ENCODE measurements around the gene RFX4. TPM values are rescaled to one million over a fixed set of nuclear protein-coding genes. Genes with fewer than 3 reads are reported as not detected.

RFX4 gene
- total RNA-seq, 1 donor from 2014 or later: not detected

DNA sequence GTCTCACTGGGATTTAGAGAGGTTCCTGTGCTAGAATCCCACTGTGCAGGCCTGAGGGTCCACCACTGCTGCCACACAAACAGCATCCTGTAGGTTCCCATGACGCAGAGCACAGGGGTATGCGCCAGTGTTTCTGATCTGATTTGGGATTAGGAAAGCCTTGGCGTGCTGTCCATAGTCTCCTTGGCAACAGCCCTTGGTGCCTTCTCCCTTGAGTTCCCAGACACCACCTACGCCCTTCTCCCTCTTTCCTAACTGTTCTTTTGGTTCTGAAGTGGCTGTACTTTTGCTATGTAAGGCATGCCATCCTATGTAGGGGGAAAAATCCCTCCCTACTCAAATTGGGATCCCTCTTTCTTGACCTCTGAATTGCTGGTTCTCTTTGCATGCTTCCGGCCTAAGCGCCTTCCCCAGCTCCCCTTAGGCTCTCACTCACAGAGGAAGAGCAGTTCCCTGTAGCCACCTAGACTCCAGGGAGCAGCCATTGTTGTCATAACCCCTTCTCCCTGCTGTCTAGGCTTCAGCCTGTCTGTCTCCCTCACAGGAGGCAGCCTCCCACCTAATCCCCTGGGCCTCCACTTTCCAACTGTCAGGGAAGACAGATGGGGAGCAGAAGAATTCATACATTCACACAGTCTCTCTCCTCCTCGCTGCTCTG, 176.9 kb downstream of the RFX4 start:
- H3K9me3 Mint-ChIP-seq: no peaks in the 10 kb centered on the region
- peak overlapping the region; percentile 77 for H3K27ac Mint-ChIP-seq
- peaks cover 11% of the 10 kb centered on the region for H3K4me1 Mint-ChIP-seq (ENCODE audit: low read depth)
- peak overlapping the region; percentile 61 for H3K4me3 Mint-ChIP-seq
- no peak for DNase-seq (ENCODE audit: low spot score)
- H3K36me3 Mint-ChIP-seq (ENCODE audit: low read depth): peaks cover 2% of the 10 kb centered on the region
- no peaks in the 10 kb centered on the region for H3K27me3 Mint-ChIP-seq (ENCODE audit: insufficient read depth)
- intact Hi-C loops (cut with micrococcal nuclease): no loop called here

DNA sequence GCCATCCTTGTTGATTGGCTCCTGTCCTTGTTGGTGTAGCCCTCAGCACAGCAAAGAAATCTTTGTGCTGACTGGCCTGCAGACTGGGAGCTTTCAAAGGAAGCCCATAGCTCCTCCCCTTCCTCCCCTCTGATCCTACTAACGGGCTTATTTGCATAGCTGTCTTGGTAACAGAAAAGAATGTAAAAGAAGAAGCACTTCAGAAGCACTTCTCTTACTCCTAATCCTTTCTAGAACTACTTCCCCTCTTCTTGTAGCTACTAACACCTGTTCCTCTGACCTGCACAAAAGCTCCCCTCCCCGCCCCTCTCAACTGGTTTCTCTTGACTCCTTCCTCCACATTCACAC, 177.4 kb downstream of the RFX4 start:
- H3K4me1 Mint-ChIP-seq (ENCODE audit: low read depth): peaks cover 11% of the 10 kb centered on the region
- no peaks in the 10 kb centered on the region for H3K9me3 Mint-ChIP-seq
- H3K36me3 Mint-ChIP-seq (ENCODE audit: low read depth): peaks cover 2% of the 10 kb centered on the region
- intact Hi-C loops (cut with micrococcal nuclease): no loop called here
- H3K4me3 Mint-ChIP-seq: peak overlapping the region; percentile 61
- no peaks in the 10 kb centered on the region for H3K27me3 Mint-ChIP-seq (ENCODE audit: insufficient read depth)
- H3K27ac Mint-ChIP-seq: peak overlapping the region; percentile 77
- DNase-seq (ENCODE audit: low spot score): peak; percentile 14

DNA sequence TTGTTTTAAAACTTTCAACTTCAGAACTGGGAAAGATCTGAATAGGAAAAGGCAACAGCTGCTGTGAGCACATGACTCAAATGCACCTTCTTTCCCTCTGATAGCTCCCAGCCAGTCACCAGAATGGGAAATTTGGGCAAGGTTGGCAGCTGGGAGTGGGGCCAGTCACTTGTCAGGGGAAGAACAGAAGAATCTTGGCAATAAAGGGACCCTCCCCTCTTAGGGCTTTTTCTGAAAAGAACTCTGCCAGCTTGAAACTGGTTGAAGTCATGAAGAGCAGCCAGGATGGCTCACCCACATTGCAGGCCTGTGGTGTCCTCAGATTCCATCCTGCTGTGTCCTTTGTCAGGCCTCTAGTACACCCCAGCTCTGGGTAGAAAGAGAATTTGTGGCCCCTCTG, 181.4 kb downstream of the RFX4 start:
- Mint-ChIP-seq H3K9me3 (no peaks in the 10 kb centered on the region), H3K27me3 (ENCODE audit: insufficient read depth) (no peaks in the 10 kb centered on the region), H3K4me1 (ENCODE audit: low read depth) (peaks cover 38% of the 10 kb centered on the region), H3K4me3 (no peak overlapping the region), H3K27ac (no peak overlapping the region), H3K36me3 (ENCODE audit: low read depth) (peaks cover 2% of the 10 kb centered on the region)
- DNase-seq (ENCODE audit: low spot score): no peak
- intact Hi-C loops (cut with micrococcal nuclease): no loop called here

DNA sequence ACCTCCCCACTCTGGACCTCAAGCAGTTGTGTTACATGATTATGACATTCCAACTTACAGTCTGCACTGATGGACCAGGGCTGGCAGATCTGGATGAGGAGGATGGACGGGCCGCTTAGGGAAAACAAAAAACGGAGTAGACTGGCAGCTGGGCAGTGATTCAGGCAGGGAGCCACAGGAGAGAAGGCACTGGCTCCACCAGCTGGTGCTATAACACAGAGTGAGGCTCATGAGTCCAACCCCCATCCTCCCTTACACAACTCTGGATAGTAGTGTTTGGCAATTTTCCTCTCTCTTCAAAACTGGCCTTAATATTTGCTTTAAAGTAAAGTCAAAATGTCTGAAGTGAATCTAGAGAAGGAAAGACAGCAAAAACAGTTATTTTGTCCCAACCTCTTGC, 181.9 kb downstream of the RFX4 start:
- intact Hi-C loops (cut with micrococcal nuclease): no loop called here
- Mint-ChIP-seq H3K27me3 (ENCODE audit: insufficient read depth) (no peaks in the 10 kb centered on the region), H3K27ac (no peak overlapping the region), H3K4me3 (no peak overlapping the region), H3K36me3 (ENCODE audit: low read depth) (peaks cover 2% of the 10 kb centered on the region), H3K4me1 (ENCODE audit: low read depth) (peaks cover 35% of the 10 kb centered on the region), H3K9me3 (no peaks in the 10 kb centered on the region)
- no peak for DNase-seq (ENCODE audit: low spot score)

DNA sequence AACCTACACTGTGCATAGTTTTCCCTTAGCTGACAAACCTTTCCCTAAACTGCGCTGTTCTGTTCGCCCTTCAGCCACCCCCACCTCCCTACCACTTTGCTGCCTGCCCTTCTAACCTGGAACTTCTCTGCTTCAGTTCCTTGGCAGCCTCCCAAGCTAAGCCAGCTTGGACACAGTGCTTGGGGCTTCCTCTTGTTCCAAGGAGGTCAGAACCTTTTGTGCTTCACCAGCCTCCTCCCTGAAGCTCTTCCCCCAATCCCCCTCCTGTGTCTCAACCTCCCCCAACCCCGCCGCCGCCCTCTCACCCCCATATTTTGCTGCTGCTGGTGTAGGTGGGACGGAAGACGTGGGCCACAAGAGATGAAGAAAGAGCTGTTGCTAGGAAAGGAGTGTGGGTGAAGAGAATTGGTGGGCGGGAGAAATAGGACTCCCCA, 183.6 kb downstream of the RFX4 start:
- intact Hi-C loops (cut with micrococcal nuclease): no loop called here
- H3K4me1 Mint-ChIP-seq (ENCODE audit: low read depth): peaks cover 26% of the 10 kb centered on the region
- H3K4me3 Mint-ChIP-seq: no peak overlapping the region
- H3K27ac Mint-ChIP-seq: peak overlapping the region; percentile 71
- no peaks in the 10 kb centered on the region for H3K27me3 Mint-ChIP-seq (ENCODE audit: insufficient read depth)
- no peaks in the 10 kb centered on the region for H3K36me3 Mint-ChIP-seq (ENCODE audit: low read depth)
- no peaks in the 10 kb centered on the region for H3K9me3 Mint-ChIP-seq
- no peak for DNase-seq (ENCODE audit: low spot score)

DNA sequence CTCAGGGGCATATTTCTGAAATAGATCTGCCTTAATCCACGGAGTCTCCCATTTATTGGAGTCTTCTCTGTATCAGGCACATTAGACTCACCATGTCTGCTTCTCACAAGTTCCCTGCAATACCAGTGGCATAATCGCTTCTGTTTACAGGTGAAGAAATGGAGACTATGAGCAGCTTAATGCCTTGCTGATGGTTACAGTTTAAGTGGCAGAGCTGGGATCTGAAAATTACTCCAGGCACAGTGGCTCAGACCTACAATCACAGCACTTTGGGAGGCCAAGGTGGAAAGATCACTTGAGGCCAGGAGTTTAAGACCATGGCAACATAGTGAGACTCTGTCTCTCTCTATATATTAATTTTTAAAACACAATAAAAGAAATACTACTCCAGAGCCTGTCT, 184.4 kb downstream of the RFX4 start:
- H3K4me3 Mint-ChIP-seq: peak overlapping the region; percentile 32
- peaks cover 26% of the 10 kb centered on the region for H3K4me1 Mint-ChIP-seq (ENCODE audit: low read depth)
- no peaks in the 10 kb centered on the region for H3K27me3 Mint-ChIP-seq (ENCODE audit: insufficient read depth)
- no peaks in the 10 kb centered on the region for H3K9me3 Mint-ChIP-seq
- intact Hi-C loops (cut with micrococcal nuclease): no loop called here
- no peak for DNase-seq (ENCODE audit: low spot score)
- H3K36me3 Mint-ChIP-seq (ENCODE audit: low read depth): no peaks in the 10 kb centered on the region
- H3K27ac Mint-ChIP-seq: peak overlapping the region; percentile 2

DNA sequence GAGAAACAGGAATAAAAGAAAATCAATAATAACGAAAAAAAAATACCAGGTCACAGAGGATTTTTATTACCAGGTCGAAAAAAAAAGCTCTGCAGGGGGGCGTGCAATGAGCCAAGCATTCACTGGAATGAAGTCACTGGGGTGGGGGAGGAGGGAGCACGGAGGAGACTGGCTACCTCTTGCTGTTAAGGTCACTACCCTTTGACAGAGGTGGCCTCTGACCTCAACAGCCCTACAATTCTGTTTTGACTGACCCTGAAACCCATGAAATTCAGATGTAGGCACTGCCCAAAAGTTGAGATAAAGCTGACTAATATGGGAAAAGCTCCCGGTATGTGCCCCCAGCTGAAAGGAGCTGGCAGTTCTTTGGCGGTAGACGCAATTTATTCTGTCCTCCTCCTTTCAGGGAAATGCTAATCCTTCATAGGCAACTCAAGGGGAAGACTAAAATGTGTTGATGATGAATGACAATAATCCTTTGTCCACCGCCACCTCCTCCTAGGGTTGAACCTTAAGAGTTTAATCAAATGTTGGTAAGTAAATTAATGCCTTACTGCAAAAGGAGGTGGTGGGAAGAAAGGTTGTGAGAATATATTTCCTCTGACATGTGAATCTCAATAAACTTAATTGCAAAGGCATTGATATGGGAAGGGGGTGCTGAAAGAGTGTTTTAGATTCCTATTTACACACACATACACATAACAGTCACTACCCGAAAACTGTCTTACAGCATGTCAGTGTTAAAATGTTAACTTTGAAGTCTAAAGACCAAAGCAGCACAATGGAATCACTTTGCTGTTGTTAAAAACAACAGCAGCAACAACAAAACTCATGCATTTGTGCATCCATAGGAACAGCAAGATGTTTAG, 185.4 kb downstream of the RFX4 start:
- H3K9me3 Mint-ChIP-seq: no peaks in the 10 kb centered on the region
- no peak overlapping the region for H3K27ac Mint-ChIP-seq
- intact Hi-C loops (cut with micrococcal nuclease): no loop called here
- no peak for DNase-seq (ENCODE audit: low spot score)
- peaks cover 26% of the 10 kb centered on the region for H3K4me1 Mint-ChIP-seq (ENCODE audit: low read depth)
- H3K4me3 Mint-ChIP-seq: no peak overlapping the region
- no peaks in the 10 kb centered on the region for H3K36me3 Mint-ChIP-seq (ENCODE audit: low read depth)
- no peaks in the 10 kb centered on the region for H3K27me3 Mint-ChIP-seq (ENCODE audit: insufficient read depth)

DNA sequence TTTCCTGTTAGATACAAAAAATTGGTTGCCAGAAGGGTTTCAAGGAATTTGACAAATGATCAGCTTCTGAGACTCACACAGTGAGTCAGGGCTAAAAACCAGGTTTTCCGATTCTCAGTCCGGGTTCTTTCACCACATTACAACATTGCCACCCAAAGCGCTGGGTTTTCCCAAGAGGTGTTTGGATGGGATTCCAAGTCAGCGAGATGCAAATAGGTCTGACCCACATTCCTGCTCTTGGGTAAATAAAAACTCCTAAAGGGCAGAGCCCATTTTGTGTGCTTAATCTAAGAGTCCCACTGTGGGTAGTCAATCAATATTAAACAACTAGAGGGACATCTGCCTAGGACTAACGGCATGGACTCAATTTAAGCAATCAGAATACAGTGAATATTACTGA, 186.3 kb downstream of the RFX4 start:
- no peak overlapping the region for H3K27ac Mint-ChIP-seq
- no peak overlapping the region for H3K4me3 Mint-ChIP-seq
- peaks cover 2% of the 10 kb centered on the region for H3K36me3 Mint-ChIP-seq (ENCODE audit: low read depth)
- intact Hi-C loops (cut with micrococcal nuclease): no loop called here
- no peaks in the 10 kb centered on the region for H3K27me3 Mint-ChIP-seq (ENCODE audit: insufficient read depth)
- no peaks in the 10 kb centered on the region for H3K9me3 Mint-ChIP-seq
- H3K4me1 Mint-ChIP-seq (ENCODE audit: low read depth): peaks cover 33% of the 10 kb centered on the region
- DNase-seq (ENCODE audit: low spot score): no peak

DNA sequence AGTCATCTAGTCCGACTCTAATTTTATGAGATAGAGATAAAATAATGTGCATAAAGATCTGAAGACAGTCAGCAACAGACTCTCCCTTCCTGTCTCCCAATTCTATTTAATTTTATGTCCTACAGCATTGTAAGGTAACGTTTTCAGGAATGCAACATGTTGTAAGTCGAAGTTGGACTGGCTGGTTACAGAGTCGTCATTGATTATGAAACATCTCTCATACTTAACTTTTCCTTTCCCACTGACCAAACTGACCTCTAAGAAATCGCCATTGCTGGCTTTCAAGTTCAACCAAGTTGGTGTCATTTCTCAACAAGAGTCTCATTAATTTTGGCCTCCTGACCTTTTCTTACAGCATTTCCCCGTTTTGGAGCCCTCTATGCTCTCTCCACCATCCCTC, 186.7 kb downstream of the RFX4 start:
- no peak for DNase-seq (ENCODE audit: low spot score)
- H3K27ac Mint-ChIP-seq: no peak overlapping the region
- no peaks in the 10 kb centered on the region for H3K9me3 Mint-ChIP-seq
- peaks cover 36% of the 10 kb centered on the region for H3K4me1 Mint-ChIP-seq (ENCODE audit: low read depth)
- H3K36me3 Mint-ChIP-seq (ENCODE audit: low read depth): peaks cover 4% of the 10 kb centered on the region
- intact Hi-C loops (cut with micrococcal nuclease): no loop called here
- H3K4me3 Mint-ChIP-seq: no peak overlapping the region
- no peaks in the 10 kb centered on the region for H3K27me3 Mint-ChIP-seq (ENCODE audit: insufficient read depth)

DNA sequence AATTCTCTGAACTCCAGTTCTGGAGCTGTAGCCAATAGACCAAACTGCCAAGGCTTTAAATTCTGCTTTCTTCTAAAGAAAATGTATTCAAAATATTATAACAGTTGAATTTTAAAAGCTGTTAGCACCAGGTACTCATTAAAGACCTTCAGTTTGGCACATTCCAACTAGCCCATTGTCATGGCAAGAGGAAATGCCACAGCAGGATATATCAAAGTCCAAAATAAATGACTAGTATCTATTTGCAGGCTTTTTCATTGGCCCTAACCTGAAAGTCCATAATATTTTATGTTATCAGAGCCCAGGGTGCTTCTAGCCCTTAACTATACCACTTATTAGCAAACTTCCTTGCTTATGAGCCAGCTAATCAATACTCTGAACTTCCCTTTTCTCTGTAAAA, 188.6 kb downstream of the RFX4 start:
- peaks cover 48% of the 10 kb centered on the region for H3K4me1 Mint-ChIP-seq (ENCODE audit: low read depth)
- H3K27ac Mint-ChIP-seq: no peak overlapping the region
- peaks cover 11% of the 10 kb centered on the region for H3K36me3 Mint-ChIP-seq (ENCODE audit: low read depth)
- intact Hi-C loops (cut with micrococcal nuclease): loop anchor here (5.0 to 10.0 kb wide), 2 partner anchors 583 to 916 kb away; partner anchors contain the start of gene PWP1
- DNase-seq (ENCODE audit: low spot score): no peak
- no peak overlapping the region for H3K4me3 Mint-ChIP-seq
- H3K27me3 Mint-ChIP-seq (ENCODE audit: insufficient read depth): no peaks in the 10 kb centered on the region
- H3K9me3 Mint-ChIP-seq: no peaks in the 10 kb centered on the region

DNA sequence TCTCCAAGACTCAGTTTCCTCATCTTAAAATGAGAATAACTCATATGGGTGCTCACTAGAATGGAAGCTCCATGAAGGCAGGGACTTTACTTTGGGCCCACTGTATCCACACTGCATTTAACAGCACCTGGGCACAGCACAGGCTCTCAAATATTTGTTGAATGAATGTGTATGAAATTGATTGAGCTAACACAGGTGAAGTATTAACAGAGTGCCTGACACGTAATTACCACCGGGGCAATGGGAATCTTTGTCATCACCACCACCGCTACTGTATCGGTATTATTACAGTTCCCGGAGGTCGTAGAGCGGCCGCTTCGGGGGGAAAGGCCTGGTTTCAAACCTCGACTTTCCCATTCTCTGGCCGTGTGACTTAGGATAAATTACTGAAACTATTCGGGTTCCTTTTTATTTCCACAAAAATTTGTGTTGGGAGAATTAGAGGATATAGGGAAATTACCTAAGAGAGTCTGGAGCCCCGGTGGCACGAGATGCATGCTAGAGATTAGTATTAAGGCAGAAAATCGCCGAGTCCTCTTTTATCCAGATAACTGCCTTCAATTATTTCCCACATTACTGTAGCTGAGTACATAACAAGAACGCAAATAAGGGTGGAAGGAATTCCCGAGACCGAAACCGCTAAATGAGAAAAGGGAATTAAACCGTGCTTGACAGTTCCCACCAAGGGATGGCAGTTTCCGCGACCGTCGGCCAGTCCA, 190.6 kb downstream of the RFX4 start:
- Mint-ChIP-seq H3K36me3 (ENCODE audit: low read depth) (peaks cover 11% of the 10 kb centered on the region), H3K4me3 (peak overlapping the region; percentile 100), H3K27me3 (ENCODE audit: insufficient read depth) (no peaks in the 10 kb centered on the region), H3K4me1 (ENCODE audit: low read depth) (peaks cover 38% of the 10 kb centered on the region), H3K27ac (peak overlapping the region; percentile 98), H3K9me3 (no peaks in the 10 kb centered on the region)
- intact Hi-C loops (cut with micrococcal nuclease): loop anchor here (1.0 to 10.0 kb wide), 9 partner anchors 25 to 914 kb away; partner anchors contain the start of genes CRY1, POLR3B, PWP1 and TCP11L2
- no peak for DNase-seq (ENCODE audit: low spot score)

DNA sequence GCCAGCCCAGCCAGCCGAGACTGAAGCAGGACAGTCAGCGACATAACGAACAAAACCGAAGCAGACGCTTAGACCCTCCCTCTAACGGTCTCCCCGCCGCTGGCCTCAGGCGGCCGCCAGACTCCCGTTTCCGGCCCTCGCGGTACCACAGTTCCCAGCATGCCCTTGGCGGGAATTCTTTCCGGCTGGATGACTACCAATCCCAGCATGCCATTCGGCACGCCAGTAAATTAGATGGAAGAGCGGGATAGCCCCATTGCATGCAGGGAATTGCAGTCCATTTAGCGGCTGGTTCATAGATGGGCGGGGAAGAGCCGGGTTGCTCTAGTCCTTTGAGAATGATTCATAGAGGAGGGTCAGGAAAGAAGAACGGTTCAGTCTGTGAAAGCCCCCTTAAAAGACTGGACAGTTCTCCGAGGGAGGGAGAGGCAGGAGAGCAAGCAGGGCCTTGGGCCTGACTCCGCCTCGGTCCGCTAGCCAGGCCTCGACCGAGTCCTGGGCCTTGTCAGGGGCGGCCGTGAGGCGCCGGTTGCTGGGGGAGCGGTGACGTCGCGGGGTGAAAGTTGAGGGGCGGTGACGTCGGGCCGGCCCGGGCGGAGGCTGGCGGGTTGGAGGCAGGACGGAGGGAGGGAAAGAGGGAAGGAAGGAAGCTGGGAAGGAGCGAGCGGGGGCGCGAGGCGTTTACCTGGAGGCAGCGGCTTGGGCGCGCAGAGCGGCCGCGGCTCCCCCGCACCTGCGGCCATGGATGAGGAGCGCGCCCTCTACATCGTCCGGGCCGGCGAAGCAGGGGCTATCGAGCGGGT, 191.4 kb downstream of the RFX4 start, which contains the start of gene RIC8B:
RIC8B (plus strand) TSS at position 678 of the 803 bp plus-strand sequence; CDS start at position 742, 64 bp downstream.
- Mint-ChIP-seq H3K27ac (peak within 1 kb of the TSS; percentile 98), H3K9me3 (no peaks in the 10 kb centered on the region), H3K4me1 (ENCODE audit: low read depth) (peaks cover 37% of the 10 kb centered on the region), H3K27me3 (ENCODE audit: insufficient read depth) (no peaks in the 10 kb centered on the region), H3K36me3 (ENCODE audit: low read depth) (peaks cover 11% of the 10 kb centered on the region), H3K4me3 (peak within 1 kb of the TSS; percentile 100)
- intact Hi-C loops (cut with micrococcal nuclease): loop anchor here (1.0 to 10.0 kb wide), 9 partner anchors 26 to 913 kb away; partner anchors contain the start of genes CRY1, POLR3B, PWP1 and TCP11L2
- peak; percentile 77 for DNase-seq (ENCODE audit: low spot score)

All from activated T-helper 1 cell treated with anti-CD3 and anti-CD28 coated beads, Interleukin-12 subunit alpha, Interleukin-12 subunit beta, Interleukin-2, Interleukin-4 antibody, amounts not matched to agents 30 ng/mL and 10 ng/mL and 1 ng/mL, durations not matched to agents 14 hours and 24 hours and 36 hours (primary cell).